Thoracic aorta (tissue), 2 donors: ENCODE data around the gene PKD1L1. TPM values are rescaled to one million over a fixed set of nuclear protein-coding genes. Genes with fewer than 3 reads are reported as not detected.

ENCODE experiments used
- ATAC-seq: fragments of 150-250 bp; one replicate; pipeline ENCODE4 v1.8.0; 2017; ENCODE audit warnings: low read depth; ENCODE audit not compliant: insufficient number of reproducible peaks, low FRiP score
- DNase-seq: peaks from one replicate; pipeline ENCODE4 v3.0.0-alpha.2; 2020; ENCODE audit warnings: low spot score
- H3K27ac ChIP-seq, 2 donors: fragments of 200-600 bp; sonication (generic); 1 replicate in 1 of 2; 2 replicates in 1 of 2; pipeline ENCODE4 v1.5.1; 2016; ENCODE audit warnings: mild to moderate bottlenecking in 2 of 2, moderate library complexity in 2 of 2
- H3K27me3 ChIP-seq: fragments of 200-600 bp; sonication (generic); replicated peaks from 2 replicates; pipeline ENCODE4 v1.6.0; 2016; ENCODE audit warnings: mild to moderate bottlenecking; ENCODE audit not compliant: insufficient read depth
- H3K36me3 ChIP-seq: fragments of 200-600 bp; sonication (generic); one replicate; pipeline ENCODE4 v1.5.1; 2016
- H3K4me1 ChIP-seq, 2 donors: fragments of 200-600 bp; sonication (generic); 1 replicate in 1 of 2; 2 replicates in 1 of 2; pipeline versions ENCODE4 v1.5.1 to v1.6.0; 2016; ENCODE audit warnings: low read depth in 2 of 2, mild to moderate bottlenecking in 1 of 2; ENCODE audit not compliant: control insufficient read depth in 1 of 2
- H3K4me3 ChIP-seq: fragments of 200-600 bp; sonication (generic); 2 replicates; pipeline ENCODE4 v1.5.1; 2016; ENCODE audit warnings: mild to moderate bottlenecking
- H3K9me3 ChIP-seq: fragments of 200-600 bp; sonication (generic); 2 replicates; pipeline ENCODE4 v1.5.1; 2016
- total RNA-seq, 2 donors: library from RNA; depleted of rRNA; stranded (reverse); fragments of >200 nt; gene quantifications; one replicate each; pipeline versions ENCODE4 v1.1.0 to v1.2.3, GENCODE V29; 2016
- TF ChIP-seq, protein P1 (sequence below): fragments of 200-600 bp; sonication (generic); IDR thresholded peaks from one replicate; pipeline ENCODE4 v1.5.1; 2019; ENCODE audit warnings: antibody characterized with exemption

Gene PKD1L1
- total RNA-seq, 2 donors from 2014 or later, result 0.14 to 0.85 TPM

DNA sequence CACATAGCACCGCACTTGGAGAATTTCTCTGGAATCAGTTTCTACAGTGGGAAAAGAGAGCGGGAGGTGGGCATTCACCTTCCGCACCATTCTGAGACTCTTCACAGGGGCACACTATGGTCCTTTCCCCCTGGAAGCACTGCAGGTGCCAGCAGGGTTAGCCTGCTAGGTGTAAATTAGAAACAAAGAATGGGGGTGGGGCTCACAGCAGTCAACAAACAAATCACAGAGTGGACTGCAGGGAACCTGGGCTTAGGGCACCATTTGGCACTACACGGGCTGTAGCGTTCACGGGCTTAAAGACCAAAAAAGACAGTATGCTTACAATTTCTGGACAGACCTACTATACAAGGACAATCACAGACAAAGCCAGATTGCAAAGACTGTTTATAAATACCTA is 8.0 kb upstream of the PKD1L1 start:
- Histone ChIP-seq H3K36me3 (peaks cover 2% of the 10 kb centered on the region), H3K27ac (no peak overlapping the region), H3K9me3 (no peaks in the 10 kb centered on the region), H3K4me1 (no peaks in the 10 kb centered on the region), H3K27me3 (no peaks in the 10 kb centered on the region), H3K4me3 (no peak overlapping the region)
- DNase-seq (no peak), ATAC-seq (no peak)
- TF ChIP-seq, protein P1, sequence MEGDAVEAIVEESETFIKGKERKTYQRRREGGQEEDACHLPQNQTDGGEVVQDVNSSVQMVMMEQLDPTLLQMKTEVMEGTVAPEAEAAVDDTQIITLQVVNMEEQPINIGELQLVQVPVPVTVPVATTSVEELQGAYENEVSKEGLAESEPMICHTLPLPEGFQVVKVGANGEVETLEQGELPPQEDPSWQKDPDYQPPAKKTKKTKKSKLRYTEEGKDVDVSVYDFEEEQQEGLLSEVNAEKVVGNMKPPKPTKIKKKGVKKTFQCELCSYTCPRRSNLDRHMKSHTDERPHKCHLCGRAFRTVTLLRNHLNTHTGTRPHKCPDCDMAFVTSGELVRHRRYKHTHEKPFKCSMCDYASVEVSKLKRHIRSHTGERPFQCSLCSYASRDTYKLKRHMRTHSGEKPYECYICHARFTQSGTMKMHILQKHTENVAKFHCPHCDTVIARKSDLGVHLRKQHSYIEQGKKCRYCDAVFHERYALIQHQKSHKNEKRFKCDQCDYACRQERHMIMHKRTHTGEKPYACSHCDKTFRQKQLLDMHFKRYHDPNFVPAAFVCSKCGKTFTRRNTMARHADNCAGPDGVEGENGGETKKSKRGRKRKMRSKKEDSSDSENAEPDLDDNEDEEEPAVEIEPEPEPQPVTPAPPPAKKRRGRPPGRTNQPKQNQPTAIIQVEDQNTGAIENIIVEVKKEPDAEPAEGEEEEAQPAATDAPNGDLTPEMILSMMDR, result no peak

DNA sequence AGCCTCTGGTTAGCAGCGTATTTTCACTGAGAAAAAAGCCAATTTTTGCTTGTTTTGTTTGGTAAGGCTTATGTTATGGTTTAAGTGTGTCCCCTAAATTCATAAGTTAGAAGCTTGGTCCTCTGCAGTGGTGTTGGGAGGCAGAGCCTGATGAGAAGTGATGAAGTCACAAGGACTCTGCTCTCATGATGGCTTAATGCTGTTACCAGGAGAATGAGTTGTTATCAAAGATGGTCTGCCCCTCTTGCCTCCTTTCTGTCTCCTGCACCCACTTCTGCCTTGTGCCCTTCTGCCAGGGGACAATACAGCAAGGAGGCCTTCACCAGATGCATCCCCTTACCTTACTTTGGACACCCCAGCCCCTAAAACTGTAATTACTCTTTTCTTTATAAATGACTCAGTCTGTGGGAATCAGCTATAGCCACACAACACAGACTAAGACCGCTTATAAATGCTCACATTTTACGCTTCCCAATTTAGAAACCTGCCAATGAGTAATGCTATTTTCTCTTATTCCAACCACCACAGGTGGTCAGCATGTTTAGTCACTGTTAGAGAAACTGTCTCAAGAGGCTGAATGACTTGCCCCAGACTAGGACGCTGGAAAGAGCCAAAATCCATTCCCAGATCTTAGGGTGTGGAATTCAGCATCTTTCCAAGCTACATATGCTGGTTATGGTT is 6.1 kb upstream of the PKD1L1 start:
- Histone ChIP-seq H3K27me3 (no peaks in the 10 kb centered on the region), H3K4me3 (no peak overlapping the region), H3K4me1 (no peaks in the 10 kb centered on the region), H3K27ac (no peak overlapping the region), H3K9me3 (no peaks in the 10 kb centered on the region), H3K36me3 (no peaks in the 10 kb centered on the region)
- DNase-seq, result no peak
- no peak for ATAC-seq
- TF ChIP-seq, protein P1, result no peak

DNA sequence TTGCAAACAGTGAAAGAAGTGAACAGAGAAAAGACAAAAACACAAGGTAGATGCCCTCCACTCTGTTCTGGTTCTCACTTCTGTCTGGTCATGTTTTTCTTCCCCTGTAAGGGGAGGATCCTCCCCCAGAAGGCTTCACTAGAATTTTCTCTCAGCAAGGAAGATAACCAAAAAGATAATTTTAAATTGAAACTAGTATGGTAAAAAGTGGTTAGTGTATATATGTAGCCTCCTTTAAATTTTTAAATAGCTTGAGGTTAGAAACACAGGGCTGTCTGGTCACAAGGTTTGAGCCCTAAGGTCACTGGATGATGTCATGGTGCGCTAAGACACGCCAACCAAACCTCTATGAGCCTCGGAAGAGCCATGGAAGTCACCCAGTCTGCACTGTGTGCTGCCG is 5.6 kb upstream of the PKD1L1 start:
- ATAC-seq (no peak), DNase-seq (no peak)
- Histone ChIP-seq H3K4me1 (no peaks in the 10 kb centered on the region), H3K9me3 (no peaks in the 10 kb centered on the region), H3K4me3 (no peak overlapping the region), H3K27ac (no peak overlapping the region), H3K36me3 (no peaks in the 10 kb centered on the region), H3K27me3 (no peaks in the 10 kb centered on the region)
- TF ChIP-seq, protein P1, result no peak

DNA sequence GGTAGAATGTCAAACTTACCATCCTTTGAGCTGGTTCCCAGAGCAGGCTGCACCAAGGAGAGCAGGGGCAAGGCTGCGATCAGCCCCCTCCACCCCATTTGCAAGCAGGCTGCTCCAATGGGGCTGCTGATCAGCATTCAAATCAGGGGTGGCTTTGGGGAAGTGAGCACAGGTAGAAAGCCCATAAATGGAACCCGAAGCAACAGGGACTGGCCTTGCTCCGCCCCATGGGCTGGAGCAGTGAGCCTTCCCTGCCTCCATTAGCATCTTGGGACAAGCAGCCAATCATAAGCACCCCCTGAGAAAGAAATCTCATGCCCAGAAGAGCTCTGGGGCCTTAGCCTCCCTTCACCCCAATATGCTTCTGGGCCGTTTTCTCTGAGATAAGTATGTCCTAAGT is 4.0 kb upstream of the PKD1L1 start:
- no peaks in the 10 kb centered on the region for H3K4me1 ChIP-seq
- H3K27ac ChIP-seq, result no peak overlapping the region
- H3K4me3 ChIP-seq, result no peak overlapping the region
- TF ChIP-seq, protein P1, result no peak
- H3K36me3 ChIP-seq, result no peaks in the 10 kb centered on the region
- ATAC-seq (no peak), DNase-seq (no peak)
- H3K9me3 ChIP-seq, result no peaks in the 10 kb centered on the region
- H3K27me3 ChIP-seq, result no peaks in the 10 kb centered on the region

DNA sequence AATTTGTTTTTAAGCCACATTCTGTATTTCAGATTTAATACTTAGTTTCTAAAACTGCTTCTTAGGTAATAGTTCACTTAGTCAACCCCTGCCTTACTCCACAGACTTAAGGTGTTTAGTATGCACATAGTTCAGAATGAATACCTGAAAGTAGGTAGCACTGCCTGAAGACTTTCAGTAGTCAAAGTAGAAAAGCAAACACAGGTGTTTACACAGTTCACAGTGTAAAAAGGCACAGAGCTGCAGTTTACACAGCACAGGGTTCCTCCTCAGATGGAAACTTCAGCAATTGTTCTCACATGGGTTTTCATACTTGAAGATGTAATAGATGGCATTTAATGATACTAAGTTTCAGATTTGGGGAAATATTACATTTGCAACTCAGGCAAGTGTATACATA is 3.1 kb upstream of the PKD1L1 start:
- Histone ChIP-seq H3K4me1 (no peaks in the 10 kb centered on the region), H3K4me3 (no peak overlapping the region), H3K27ac (no peak overlapping the region), H3K27me3 (no peaks in the 10 kb centered on the region), H3K9me3 (no peaks in the 10 kb centered on the region), H3K36me3 (no peaks in the 10 kb centered on the region)
- no peak for DNase-seq
- TF ChIP-seq, protein P1, result no peak
- no peak for ATAC-seq
